Heart left ventricle (tissue), 16 donors: ENCODE results near the gene CRADD. TPM values are rescaled to one million over a fixed set of nuclear protein-coding genes. Genes with fewer than 3 reads are reported as not detected.
A peak's percentile ranks its signal among the peaks of the same experiment; 100 is the strongest.

Experiments used
- ATAC-seq, 4 donors: fragments of 200-7000 bp; cut with Tn5 transposase; one replicate each; pipeline ENCODE4 v1.9.1; 2020 to 2022; ENCODE audit warnings: moderate library complexity in 4 of 4, mild to moderate bottlenecking in 3 of 4, moderate number of reproducible peaks in 1 of 4
- DNase-seq, 5 donors: peaks; one replicate each; pipeline ENCODE4 v3.0.0-alpha.2; 2020
- H3K27ac ChIP-seq, 12 donors: fragments of 200-600 bp; sonication (generic) in 4 of 12; one replicate each; pipeline versions ENCODE4 v1.5.0 to v1.8.0; 2016 to 2022; ENCODE audit warnings: mild to moderate bottlenecking in 2 of 12
- H3K27me3 ChIP-seq, 9 donors: fragments of 200-600 bp; sonication (generic) in 2 of 9; one replicate each; pipeline versions ENCODE4 v1.5.1 to v1.8.0; 2016 to 2022; ENCODE audit warnings: mild to moderate bottlenecking in 3 of 9
- H3K36me3 ChIP-seq, 9 donors: fragments of 200-600 bp; sonication (generic) in 2 of 9; one replicate each; pipeline versions ENCODE4 v1.5.0 to v1.8.0; 2018 to 2022; ENCODE audit warnings: mild to moderate bottlenecking in 2 of 9
- H3K4me1 ChIP-seq, 12 donors: fragments of 200-600 bp; sonication (generic) in 4 of 12; one replicate each; pipeline versions ENCODE4 v1.5.0 to v1.8.0; 2016 to 2022; ENCODE audit warnings: mild to moderate bottlenecking in 3 of 12
- H3K4me3 ChIP-seq, 12 donors: fragments of 200-600 bp; sonication (generic) in 4 of 12; one replicate each; pipeline versions ENCODE4 v1.5.0 to v1.8.0; 2017 to 2022; ENCODE audit warnings: mild to moderate bottlenecking in 9 of 12, moderate library complexity in 4 of 12
- H3K9me3 ChIP-seq, 12 donors: fragments of 200-600 bp; sonication (generic) in 4 of 12; one replicate each; pipeline versions ENCODE4 v1.5.0 to v1.8.0; 2016 to 2022; ENCODE audit warnings: mild to moderate bottlenecking in 1 of 12
- CTCF ChIP-seq, 12 donors: fragments of 200-600 bp; sonication (generic) in 4 of 12; IDR thresholded peaks; one replicate each; pipeline versions ENCODE4 v1.5.0 to v1.8.0; 2018 to 2022; ENCODE audit warnings: antibody characterized with exemption in 12 of 12, mild to moderate bottlenecking in 5 of 12
- POLR2A ChIP-seq, 2 donors: fragments of 450-650 bp; IDR thresholded peaks; one replicate each; pipeline ENCODE4 v1.6.1; 2017; ENCODE audit warnings: antibody characterized with exemption in 2 of 2, mild to moderate bottlenecking in 2 of 2, moderate library complexity in 2 of 2
- WGBS, 4 donors: extraction: QIAGEN DNeasy Blood & Tissue Kit in 2 of 4; methylation state at CpG; one replicate each; pipeline versions ENCODE4 v1.1.5 to v1.1.7; 2013 to 2018; 5-methylcytosine and 5-hydroxymethylcytosine counted together
- intact Hi-C, 10 donors: fragments of 100-400 bp; cut with DNase I; formaldehyde crosslinking; loops; one replicate each; pipeline versions ENCODE4 v1.11.1 to v1.14.2; 2022
- polyA plus RNA-seq, 2 donors: library from polyadenylated mRNA; stranded (reverse); fragments of 200-250 nt; gene quantifications; one replicate each; pipeline ENCODE4 v1.2.3, GENCODE V29; 2013
- total RNA-seq, 9 donors: library from RNA; depleted of rRNA in 2 of 9; stranded (reverse); fragments of >200 nt in 2 of 9; fragmentation: NEBNext Ultra II Directional in 3 of 9; extraction: Animal tissue kit (Norgen Biotek cat#: 25700) in 3 of 9; gene quantifications; one replicate each; pipeline versions ENCODE4 v1.1.0 to v1.2.4, GENCODE V29; 2016 to 2023
- donor health status: ischemic (EF 13 %, LVEDD 7.1; RV severe dilation, severe dysfunction).
- donor health status: healthy with polysubstance abuse.
- donor health status: DM: no; HTN: yes; CAD: no.
- donor health status: DM: no; HTN: no; CAD: no.
- donor health status: ischemic (EF 25% LVEDD 6.9; RV normal size, moderate dysfunction).
- donor health status: ischemic (EF 25% LVEDD 5.7; RV mildly dilated, moderate dysfunction).
- donor health status: healthy.
- donor health status: DM: yes; HTN: yes; CAD: no.
- donor health status: ischemic (EF 35%, LVEDD 5.7; RV mildly dilated, moderate dysfunction).
- donor health status: nonischemic (EF 11% LVEDD 7.7; RV severe dilation, severe dysfunction).
- donor health status: DM: yes; HTN: yes; CAD: no.
- donor health status: PGD.
- donor health status: ischemic (EF 29% LVEDD 5.4; RV normal size, mild dysfunction).
- donor health status: nonischemic (EF 23%, LVEDD 6.1; RV moderate dilation, normal function).

CRADD gene
- total and polyA plus RNA-seq, 11 donors, result 11.0 to 100 (median 44.5) TPM

DNA sequence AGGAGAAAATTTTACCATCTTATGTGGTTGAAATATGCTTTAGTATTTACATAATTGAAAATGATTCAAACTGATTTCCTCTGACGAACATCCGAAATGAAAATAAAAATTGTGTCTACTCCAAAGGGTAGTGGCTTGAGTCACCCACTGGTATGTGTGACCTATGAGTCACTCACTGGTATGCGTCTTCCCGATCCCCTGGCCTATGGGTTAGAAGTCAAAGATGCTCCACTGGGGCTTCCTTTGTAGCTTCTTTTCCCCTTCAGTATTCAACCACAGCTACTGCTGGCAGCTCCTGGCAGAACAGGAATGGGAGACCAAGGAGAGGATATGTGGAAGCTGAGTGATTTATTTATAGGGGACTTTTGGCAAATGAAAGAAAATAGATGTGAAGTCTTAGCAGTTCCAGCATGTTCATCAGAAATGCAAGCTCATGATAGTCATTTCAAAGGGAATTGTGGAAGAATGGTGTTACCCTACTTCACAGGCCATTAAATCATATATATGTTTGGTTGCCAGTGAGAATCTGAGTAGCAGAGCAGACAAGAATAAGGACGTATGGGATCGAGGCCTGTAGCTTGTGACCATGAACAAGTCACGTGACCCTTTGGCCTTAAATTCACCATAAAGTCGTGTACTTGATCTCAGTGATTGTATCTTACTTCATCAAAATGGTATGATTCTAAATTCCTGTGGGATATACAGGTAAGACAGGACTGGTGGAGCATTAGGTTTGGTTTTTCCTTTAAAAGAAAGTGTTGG, 108.3 kb downstream of the CRADD start:
- Histone ChIP-seq H3K9me3 (no peaks in the 10 kb centered on the region), H3K36me3 (no peaks in the 10 kb centered on the region), H3K27me3 (no peaks in the 10 kb centered on the region), H3K4me1 (peaks cover 2 to 50% (median 39%) of the 10 kb centered on the region in 12 donors), H3K27ac (peak overlapping the region; percentile 69 to 96 (median 84)), H3K4me3 (no peak overlapping the region)
- TF ChIP-seq POLR2A (IDR thresholded peaks at IDR 0.05), result no peak
- no peak for TF ChIP-seq CTCF (IDR thresholded peaks at IDR 0.05)
- peak in 4 of 5 donors; percentile 40 to 78 (median 52) for DNase-seq
- intact Hi-C loops, result loop anchor here in 2 of 10 donors (2.0 to 10.0 kb wide), 2 partner anchors 29 to 109 kb away; no protein-coding TSS in a partner anchor
- peak; percentile 77 to 96 (median 94) for ATAC-seq
- 35 to 44% (median 37%) methylated on average over 8 of the region's 8 CpGs for WGBS, 4 donors

DNA sequence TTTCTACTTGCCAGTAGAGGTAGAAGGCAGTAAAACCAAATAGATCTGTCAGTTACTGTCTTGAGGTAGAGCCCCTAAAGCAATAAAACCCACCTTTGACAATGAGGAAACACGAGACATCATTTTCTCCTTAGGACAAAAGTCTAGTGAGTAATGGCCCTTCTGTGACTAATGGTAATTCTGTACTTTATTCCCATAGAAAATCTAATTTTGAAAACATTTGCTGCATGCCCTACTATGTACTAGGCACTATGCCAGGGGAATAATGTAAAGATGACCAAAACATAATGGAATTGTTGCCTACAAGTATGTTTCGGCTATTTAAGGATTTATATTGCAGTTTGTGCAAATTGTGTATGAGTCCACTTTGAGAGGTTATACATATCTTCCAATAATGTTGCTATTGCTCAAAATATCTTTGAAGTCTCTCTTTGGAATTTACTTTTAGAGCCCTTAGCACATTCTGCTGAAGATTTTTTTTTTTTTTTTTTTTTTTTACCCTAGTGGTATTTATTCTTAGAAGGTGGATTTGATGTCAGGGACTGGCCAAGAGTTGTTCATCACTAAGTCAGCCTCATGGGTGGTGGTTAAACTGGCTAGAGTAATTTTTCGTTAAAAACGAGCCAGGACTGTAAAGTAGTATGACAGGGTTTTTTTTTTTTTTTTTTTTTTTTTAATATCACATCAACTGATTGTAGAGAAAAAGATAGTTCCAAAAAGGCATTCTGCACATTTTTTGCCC, 109.7 kb downstream of the CRADD start:
- DNase-seq, result no peak
- Histone ChIP-seq H3K27me3 (no peaks in the 10 kb centered on the region), H3K36me3 (no peaks in the 10 kb centered on the region), H3K27ac (peak overlapping the region in 9 of 12 donors; percentile 75 to 96 (median 84)), H3K9me3 (no peaks in the 10 kb centered on the region), H3K4me1 (peaks cover 2 to 49% (median 37%) of the 10 kb centered on the region in 12 donors), H3K4me3 (no peak overlapping the region)
- ATAC-seq, result no peak
- TF ChIP-seq CTCF (IDR thresholded peaks at IDR 0.05), result no peak
- 84 to 97% (median 88%) methylated on average over 4 of the region's 4 CpGs for WGBS, 4 donors
- intact Hi-C loops, result loop anchor here in 1 of 10 donors (10.0 kb wide), 1 partner anchor 108 kb away; no protein-coding TSS in a partner anchor

- TF ChIP-seq POLR2A (IDR thresholded peaks at IDR 0.05), result no peak
- no peak for TF ChIP-seq CTCF (IDR thresholded peaks at IDR 0.05)
- H3K36me3 ChIP-seq, result no peaks in the 10 kb centered on the region
- H3K4me1 ChIP-seq, result peaks cover 2 to 48% (median 32%) of the 10 kb centered on the region in 12 donors
- intact Hi-C loops, result loop anchor here in 1 of 10 donors (10.0 kb wide), 1 partner anchor 106 kb away; no protein-coding TSS in a partner anchor
- H3K9me3 ChIP-seq, result no peaks in the 10 kb centered on the region
- H3K27me3 ChIP-seq, result no peaks in the 10 kb centered on the region
- 87 to 95% (median 93%) methylated on average over 3 of the region's 3 CpGs for WGBS, 4 donors
- no peak overlapping the region for H3K4me3 ChIP-seq
- ATAC-seq (no peak), DNase-seq (no peak)
- H3K27ac ChIP-seq, result no peak overlapping the region
These were observed 111.7 kb downstream of the CRADD start for GRCh38 chr12:93788853-93789252.

GRCh38 chr12:93789767-93790166, 112.6 kb downstream of the CRADD start:
- WGBS, 4 donors, result 69 to 79% (median 70%) methylated on average over 1 of the region's 1 CpG

More at GRCh38 chr12:93789767-93790166, 112.6 kb downstream of the CRADD start:
- Histone ChIP-seq H3K27ac (no peak overlapping the region), H3K4me3 (no peak overlapping the region), H3K36me3 (no peaks in the 10 kb centered on the region), H3K27me3 (no peaks in the 10 kb centered on the region), H3K9me3 (no peaks in the 10 kb centered on the region), H3K4me1 (peaks cover 0 to 44% (median 27%) of the 10 kb centered on the region in 12 donors)
- ATAC-seq (no peak), DNase-seq (no peak)
- TF ChIP-seq CTCF (IDR thresholded peaks at IDR 0.05) (no peak), POLR2A (IDR thresholded peaks at IDR 0.05) (no peak)
- intact Hi-C loops, result loop anchor here in 1 of 10 donors (10.0 kb wide), 1 partner anchor 105 kb away; no protein-coding TSS in a partner anchor
